Activated gamma-delta T cell treated with Interleukin-2 at 50 U/mL for 16 hours (primary cell): ENCODE data around the gene DNAJA2.

Source experiments
- DNase-seq: peaks from one replicate; pipeline ENCODE4 v3.0.0-alpha.2; 2020

DNAJA2 gene

GRCh38 chr16:46924402-46924801 lies 49.1 kb downstream of the DNAJA2 start:
- DNase-seq, result no peak

GRCh38 chr16:46923513-46924295 lies 49.8 kb downstream of the DNAJA2 start:
- DNase-seq, result no peak

- DNase-seq, result no peak
These were observed 51.2 kb downstream of the DNAJA2 start for GRCh38 chr16:46922239-46922638.

- no peak for DNase-seq
These were observed 52.9 kb downstream of the DNAJA2 start for GRCh38 chr16:46920402-46921068.

- no peak for DNase-seq
These were observed 54.3 kb downstream of the DNAJA2 start for GRCh38 chr16:46918905-46919792.

GRCh38 chr16:46918400-46918799 lies 55.1 kb downstream of the DNAJA2 start:
- no peak for DNase-seq

GRCh38 chr16:46916980-46917379 lies 56.5 kb downstream of the DNAJA2 start:
- no peak for DNase-seq

GRCh38 chr16:46915483-46916025 lies 57.9 kb downstream of the DNAJA2 start:
- no peak for DNase-seq

GRCh38 chr16:46914556-46915201 lies 58.8 kb downstream of the DNAJA2 start:
- no peak for DNase-seq

GRCh38 chr16:46911650-46912049 lies 61.8 kb downstream of the DNAJA2 start:
- DNase-seq, result no peak

GRCh38 chr16:46911038-46911437 lies 62.4 kb downstream of the DNAJA2 start:
- DNase-seq, result no peak

GRCh38 chr16:46908540-46909372 lies 64.7 kb downstream of the DNAJA2 start:
- peak; percentile 56 for DNase-seq

- no peak for DNase-seq
These were observed 66.3 kb downstream of the DNAJA2 start for GRCh38 chr16:46907061-46907774.

GRCh38 chr16:46906360-46907060 lies 67.0 kb downstream of the DNAJA2 start:
- DNase-seq, result no peak
